ENCODE data around the gene KCNJ14. TPM values are rescaled to one million over a fixed set of nuclear protein-coding genes. Genes with fewer than 3 reads are reported as not detected.

Gene KCNJ14
- total and polyA plus RNA-seq, 2 of the 4 experiments (the other 2 are of a cell fraction) = 0.18 to 0.39 TPM

- TF ChIP-seq ELK1 (IDR thresholded peaks at IDR 0.05; ENCODE audit: borderline replicate concordance, low read depth, low read length) = no peak
- TF ChIP-seq, protein P1, sequence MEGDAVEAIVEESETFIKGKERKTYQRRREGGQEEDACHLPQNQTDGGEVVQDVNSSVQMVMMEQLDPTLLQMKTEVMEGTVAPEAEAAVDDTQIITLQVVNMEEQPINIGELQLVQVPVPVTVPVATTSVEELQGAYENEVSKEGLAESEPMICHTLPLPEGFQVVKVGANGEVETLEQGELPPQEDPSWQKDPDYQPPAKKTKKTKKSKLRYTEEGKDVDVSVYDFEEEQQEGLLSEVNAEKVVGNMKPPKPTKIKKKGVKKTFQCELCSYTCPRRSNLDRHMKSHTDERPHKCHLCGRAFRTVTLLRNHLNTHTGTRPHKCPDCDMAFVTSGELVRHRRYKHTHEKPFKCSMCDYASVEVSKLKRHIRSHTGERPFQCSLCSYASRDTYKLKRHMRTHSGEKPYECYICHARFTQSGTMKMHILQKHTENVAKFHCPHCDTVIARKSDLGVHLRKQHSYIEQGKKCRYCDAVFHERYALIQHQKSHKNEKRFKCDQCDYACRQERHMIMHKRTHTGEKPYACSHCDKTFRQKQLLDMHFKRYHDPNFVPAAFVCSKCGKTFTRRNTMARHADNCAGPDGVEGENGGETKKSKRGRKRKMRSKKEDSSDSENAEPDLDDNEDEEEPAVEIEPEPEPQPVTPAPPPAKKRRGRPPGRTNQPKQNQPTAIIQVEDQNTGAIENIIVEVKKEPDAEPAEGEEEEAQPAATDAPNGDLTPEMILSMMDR (conservative IDR thresholded peaks at IDR 0.05; ENCODE audit: low read depth, low read length) = no peak
- no peak for TF ChIP-seq MXI1 (IDR thresholded peaks at IDR 0.05; ENCODE audit: borderline replicate concordance, low read depth, low read length)
- no peak for TF ChIP-seq CHD1 (IDR thresholded peaks at IDR 0.05; ENCODE audit: low read depth, low read length)
- no peak for TF ChIP-seq FOS (IDR thresholded peaks at IDR 0.05; ENCODE audit: low read depth, low read length)
- no peak for TF ChIP-seq SMC3 (IDR thresholded peaks at IDR 0.05; ENCODE audit: low read depth, low read length)
- TF ChIP-seq CEBPB (IDR thresholded peaks at IDR 0.05; ENCODE audit: low read depth, low read length) = no peak
- TF ChIP-seq RFX5 (IDR thresholded peaks at IDR 0.05; ENCODE audit: low read depth, low read length) = no peak
- no peak for TF ChIP-seq RCOR1 (IDR thresholded peaks at IDR 0.05; ENCODE audit: insufficient replicate concordance, low read length)
- no peak for TF ChIP-seq NFE2L2 (IDR thresholded peaks at IDR 0.05; ENCODE audit: low read depth, low read length)
- TF ChIP-seq RAD21 (IDR thresholded peaks at IDR 0.05; ENCODE audit: low read length) = no peak
- TF ChIP-seq, protein P2, sequence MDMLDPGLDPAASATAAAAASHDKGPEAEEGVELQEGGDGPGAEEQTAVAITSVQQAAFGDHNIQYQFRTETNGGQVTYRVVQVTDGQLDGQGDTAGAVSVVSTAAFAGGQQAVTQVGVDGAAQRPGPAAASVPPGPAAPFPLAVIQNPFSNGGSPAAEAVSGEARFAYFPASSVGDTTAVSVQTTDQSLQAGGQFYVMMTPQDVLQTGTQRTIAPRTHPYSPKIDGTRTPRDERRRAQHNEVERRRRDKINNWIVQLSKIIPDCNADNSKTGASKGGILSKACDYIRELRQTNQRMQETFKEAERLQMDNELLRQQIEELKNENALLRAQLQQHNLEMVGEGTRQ (IDR thresholded peaks at IDR 0.05; ENCODE audit: low read depth, low read length) = no peak
- no peak for TF ChIP-seq MAFK (IDR thresholded peaks at IDR 0.05; ENCODE audit: low read depth, low read length)
- no peak for TF ChIP-seq BHLHE40 (IDR thresholded peaks at IDR 0.05; ENCODE audit: low read depth, low read length)
- no peak for TF ChIP-seq MAZ (IDR thresholded peaks at IDR 0.05; ENCODE audit: borderline replicate concordance, low read depth, low read length)
- TF ChIP-seq POLR2A (IDR thresholded peaks at IDR 0.05; ENCODE audit: low read depth, low read length) = no peak
- intact Hi-C loops (cut with micrococcal nuclease) (no loop called here), dilution Hi-C loops (cut with HindIII; ENCODE audit: low sequenced_read_pairs, unreplicated experiment) (no loop called here), in situ Hi-C loops (cut with MboI; ENCODE audit: low sequenced_read_pairs) (no loop called here)
- peaks cover 61% of the 10 kb centered on the region for H3K36me3 ChIP-seq (ENCODE audit: control insufficient read depth, insufficient read depth, low read length)
- H3K79me1 ChIP-seq (ENCODE audit: low read depth in 1 of 2, low read length in 2 of 2) = peaks cover 9 to 39% of the 10 kb centered on the region in 2 experiments; a peak in 2 of 4 replicates
- no peaks in the 10 kb centered on the region for H3K27me3 ChIP-seq (ENCODE audit: control insufficient read depth, insufficient read depth, low read length)
- no peak overlapping the region for H3K14ac ChIP-seq (replicated peaks; ENCODE audit: low read depth, low read length)
- no peak overlapping the region for H4K5ac ChIP-seq (ENCODE audit: low read depth, low read length)
- ChIA-PET CTCF (no interaction called here), POLR2A (ENCODE audit: unreplicated experiment) (no interaction called here)
- H4K20me1 ChIP-seq (ENCODE audit: insufficient read depth, low read length) = peaks cover 44% of the 10 kb centered on the region
- no peak overlapping the region for H2BK20ac ChIP-seq (ENCODE audit: low read depth, low read length)
- H2BK120ac ChIP-seq (ENCODE audit: low read depth, low read length) = no peak overlapping the region
- no peak overlapping the region for H3K4me3 ChIP-seq (ENCODE audit: insufficient read depth, low read depth, low read length)
- H3K9me3 ChIP-seq (ENCODE audit: control insufficient read depth, insufficient read depth, low read length) = no peaks in the 10 kb centered on the region
- no peak overlapping the region for H2AK5ac ChIP-seq (ENCODE audit: low read depth, low read length)
- no peak overlapping the region for H3K4me2 ChIP-seq (ENCODE audit: low read depth, low read length)
- no peak overlapping the region for H4K8ac ChIP-seq (ENCODE audit: low read depth in 2 of 2, low read length in 2 of 2)
- no peak overlapping the region for H3K9ac ChIP-seq (ENCODE audit: low read depth, low read length)
- no peak overlapping the region for H2AFZ ChIP-seq (replicated peaks; ENCODE audit: low read length, poor library complexity)
- no peak overlapping the region for H3K18ac ChIP-seq (ENCODE audit: low read depth, low read length)
- no peak for ATAC-seq (ENCODE audit: low read depth)
- no TSS peak for BruUV-seq (replicated peaks)
- H3K56ac ChIP-seq (ENCODE audit: extremely low read depth, insufficient read depth, low read length) = no peak overlapping the region
- H2AK9ac ChIP-seq (replicated peaks; ENCODE audit: low read depth, low read length, poor library complexity) = no peak overlapping the region
- H3K27ac ChIP-seq (ENCODE audit: insufficient read depth, low read length) = no peak overlapping the region
- no peak overlapping the region for H4K91ac ChIP-seq (ENCODE audit: insufficient read depth, low read depth, low read length)
- no peak overlapping the region for H2BK15ac ChIP-seq (ENCODE audit: low read depth, low read length)
- no peak overlapping the region for H3K4ac ChIP-seq (ENCODE audit: low read depth, low read length)
- H3K9me1 ChIP-seq (ENCODE audit: insufficient read depth, low read length) = peaks cover 12% of the 10 kb centered on the region
- WGBS, 2 experiments (ENCODE audit: extremely low coverage in 2 of 2, insufficient read length in 1 of 2) = no CpG with 5 or more reads among the region's 22 CpGs
- no peak overlapping the region for H3K23ac ChIP-seq (ENCODE audit: low read depth, low read length)
- peaks cover 15% of the 10 kb centered on the region for H3K4me1 ChIP-seq (ENCODE audit: control insufficient read depth, insufficient read depth, low read length)
- no peak overlapping the region for H2BK5ac ChIP-seq (ENCODE audit: low read depth, low read length, poor library complexity, severe bottlenecking)
- no peak for DNase-seq
These were observed 22.4 kb downstream of the KCNJ14 start for GRCh38 chr19:48477698-48478338.

Measured in IMR-90 (cell line).